ENCODE data around the gene HPCAL1. TPM values are rescaled to one million over a fixed set of nuclear protein-coding genes. Genes with fewer than 3 reads are reported as not detected.

The HPCAL1 gene
- total RNA-seq, 1 experiment from 2014 or later = 56.8 TPM

- H3K4me1 ChIP-seq (replicated peaks) = no peaks in the 10 kb centered on the region; the same call in 1 of the 2 replicates
Measured at GRCh38 chr2:10365412-10365811, 62.7 kb downstream of the HPCAL1 start.

GRCh38 chr2:10366601-10367270 is 64.0 kb downstream of the HPCAL1 start:
- no peaks in the 10 kb centered on the region for H3K27me3 ChIP-seq (replicated peaks)
- H3K4me3 ChIP-seq = no peak overlapping the region
- H3K27ac ChIP-seq = no peak overlapping the region
- H3K4me1 ChIP-seq (replicated peaks) = no peaks in the 10 kb centered on the region
- H3K9me3 ChIP-seq (replicated peaks) = no peaks in the 10 kb centered on the region
- no peak for DNase-seq (ENCODE audit: low read depth in 1 of 2, low spot score in 2 of 2)
- no peaks in the 10 kb centered on the region for H3K36me3 ChIP-seq

More at GRCh38 chr2:10365412-10365811, 62.7 kb downstream of the HPCAL1 start:
- DNase-seq (ENCODE audit: low read depth in 1 of 2, low spot score in 2 of 2) = no peak
- Histone ChIP-seq H3K36me3 (no peaks in the 10 kb centered on the region), H3K9me3 (replicated peaks) (no peaks in the 10 kb centered on the region), H3K4me3 (no peak overlapping the region), H3K27me3 (replicated peaks) (no peaks in the 10 kb centered on the region), H3K27ac (no peak overlapping the region)

- Histone ChIP-seq H3K36me3 (no peaks in the 10 kb centered on the region), H3K4me3 (no peak overlapping the region), H3K27me3 (replicated peaks) (no peaks in the 10 kb centered on the region), H3K4me1 (replicated peaks) (no peaks in the 10 kb centered on the region), H3K9me3 (replicated peaks) (no peaks in the 10 kb centered on the region), H3K27ac (no peak overlapping the region)
- DNase-seq (ENCODE audit: low read depth in 1 of 2, low spot score in 2 of 2) = no peak
Measured at GRCh38 chr2:10367472-10368439, 65.1 kb downstream of the HPCAL1 start.

GRCh38 chr2:10368491-10369231 is 66.0 kb downstream of the HPCAL1 start:
- Histone ChIP-seq H3K36me3 (no peaks in the 10 kb centered on the region), H3K9me3 (replicated peaks) (no peaks in the 10 kb centered on the region), H3K27ac (no peak overlapping the region), H3K4me3 (no peak overlapping the region), H3K27me3 (replicated peaks) (no peaks in the 10 kb centered on the region), H3K4me1 (replicated peaks) (no peaks in the 10 kb centered on the region)
- DNase-seq (ENCODE audit: low read depth in 1 of 2, low spot score in 2 of 2) = no peak

- Histone ChIP-seq H3K36me3 (no peaks in the 10 kb centered on the region), H3K27ac (no peak overlapping the region), H3K27me3 (replicated peaks) (no peaks in the 10 kb centered on the region), H3K4me3 (no peak overlapping the region), H3K9me3 (replicated peaks) (no peaks in the 10 kb centered on the region), H3K4me1 (replicated peaks) (no peaks in the 10 kb centered on the region)
- DNase-seq (ENCODE audit: low read depth in 1 of 2, low spot score in 2 of 2) = no peak
Measured at GRCh38 chr2:10369269-10370255, 66.9 kb downstream of the HPCAL1 start.

- no peaks in the 10 kb centered on the region for H3K36me3 ChIP-seq
- no peak for DNase-seq (ENCODE audit: low read depth in 1 of 2, low spot score in 2 of 2)
- H3K9me3 ChIP-seq (replicated peaks) = no peaks in the 10 kb centered on the region
- H3K4me1 ChIP-seq (replicated peaks) = no peaks in the 10 kb centered on the region
- no peaks in the 10 kb centered on the region for H3K27me3 ChIP-seq (replicated peaks)
- H3K27ac ChIP-seq = no peak overlapping the region
- H3K4me3 ChIP-seq = no peak overlapping the region
Measured at GRCh38 chr2:10370390-10370789, 67.7 kb downstream of the HPCAL1 start.

- Histone ChIP-seq H3K27ac (no peak overlapping the region), H3K27me3 (replicated peaks) (no peaks in the 10 kb centered on the region), H3K4me1 (replicated peaks) (no peaks in the 10 kb centered on the region), H3K36me3 (no peaks in the 10 kb centered on the region), H3K9me3 (replicated peaks) (no peaks in the 10 kb centered on the region), H3K4me3 (no peak overlapping the region)
- DNase-seq (ENCODE audit: low read depth in 1 of 2, low spot score in 2 of 2) = no peak
Measured at GRCh38 chr2:10370895-10371294, 68.2 kb downstream of the HPCAL1 start.

- H3K9me3 ChIP-seq (replicated peaks) = no peaks in the 10 kb centered on the region
- no peak for DNase-seq (ENCODE audit: low read depth in 1 of 2, low spot score in 2 of 2)
- no peak overlapping the region for H3K4me3 ChIP-seq
- no peaks in the 10 kb centered on the region for H3K4me1 ChIP-seq (replicated peaks)
- H3K36me3 ChIP-seq = no peaks in the 10 kb centered on the region
- H3K27ac ChIP-seq = no peak overlapping the region
- no peaks in the 10 kb centered on the region for H3K27me3 ChIP-seq (replicated peaks)
Measured at GRCh38 chr2:10371441-10372196, 68.9 kb downstream of the HPCAL1 start.

- H3K27me3 ChIP-seq (replicated peaks) = no peaks in the 10 kb centered on the region
- H3K9me3 ChIP-seq (replicated peaks) = no peaks in the 10 kb centered on the region
- H3K4me1 ChIP-seq (replicated peaks) = no peaks in the 10 kb centered on the region
- no peak overlapping the region for H3K4me3 ChIP-seq
- H3K36me3 ChIP-seq = no peaks in the 10 kb centered on the region
- DNase-seq (ENCODE audit: low read depth in 1 of 2, low spot score in 2 of 2) = no peak
- H3K27ac ChIP-seq = no peak overlapping the region
Measured at GRCh38 chr2:10372203-10372861, 69.6 kb downstream of the HPCAL1 start.

GRCh38 chr2:10372862-10373240 is 70.1 kb downstream of the HPCAL1 start:
- Histone ChIP-seq H3K36me3 (no peaks in the 10 kb centered on the region), H3K27me3 (replicated peaks) (no peaks in the 10 kb centered on the region), H3K4me1 (replicated peaks) (no peaks in the 10 kb centered on the region), H3K9me3 (replicated peaks) (no peaks in the 10 kb centered on the region), H3K4me3 (no peak overlapping the region), H3K27ac (no peak overlapping the region)
- DNase-seq (ENCODE audit: low read depth in 1 of 2, low spot score in 2 of 2) = no peak

- DNase-seq (ENCODE audit: low read depth in 1 of 2, low spot score in 2 of 2) = no peak
- H3K9me3 ChIP-seq (replicated peaks) = no peaks in the 10 kb centered on the region
- no peaks in the 10 kb centered on the region for H3K4me1 ChIP-seq (replicated peaks)
- H3K4me3 ChIP-seq = no peak overlapping the region
- H3K27me3 ChIP-seq (replicated peaks) = no peaks in the 10 kb centered on the region
- H3K36me3 ChIP-seq = no peaks in the 10 kb centered on the region
- H3K27ac ChIP-seq = no peak overlapping the region
Measured at GRCh38 chr2:10373931-10374330, 71.2 kb downstream of the HPCAL1 start.

- Histone ChIP-seq H3K36me3 (no peaks in the 10 kb centered on the region), H3K9me3 (replicated peaks) (no peaks in the 10 kb centered on the region), H3K4me3 (no peak overlapping the region), H3K27me3 (replicated peaks) (no peaks in the 10 kb centered on the region), H3K4me1 (replicated peaks) (no peaks in the 10 kb centered on the region), H3K27ac (no peak overlapping the region)
- no peak for DNase-seq (ENCODE audit: low read depth in 1 of 2, low spot score in 2 of 2)
Measured at GRCh38 chr2:10374362-10374943, 71.7 kb downstream of the HPCAL1 start.
